ENCODE measurements around the gene FBP2. TPM values are rescaled to one million over a fixed set of nuclear protein-coding genes. Genes with fewer than 3 reads are reported as not detected.
"Not testable (repeated sequence)": the region's sequence is repeated elsewhere in the genome, so short reads cannot be mapped to it uniquely, and the experiment has no call there.

Gene FBP2
- total and polyA plus RNA-seq, 7 donors = 18.9 to 69.6 (median 53.2) TPM

DNA sequence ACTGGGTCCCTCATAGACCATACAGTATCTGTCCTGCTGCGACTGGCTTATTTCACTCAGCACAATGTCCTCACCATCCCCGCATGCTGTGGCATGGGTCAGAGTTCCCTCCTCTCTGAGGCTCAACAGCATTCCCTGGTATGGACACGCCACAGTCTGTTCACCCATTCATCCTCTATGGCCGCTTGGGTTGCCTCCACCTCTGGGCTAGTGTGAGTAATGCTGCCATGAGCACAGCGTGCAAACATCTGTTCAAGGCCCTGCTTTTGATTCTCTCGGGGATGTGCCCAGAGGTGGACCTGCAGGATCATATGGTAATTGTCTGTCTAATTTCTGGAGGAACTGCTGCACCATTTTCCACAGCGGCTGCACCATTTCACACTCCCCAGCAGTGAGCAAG lies 5.5 kb upstream of the FBP2 start:
- Histone ChIP-seq H3K27me3 (ENCODE audit: insufficient read depth in 3 of 3, low read length in 2 of 3) (no peaks in the 10 kb centered on the region), H3K4me3 (no peak overlapping the region), H3K27ac (peak overlapping the region; percentile 93), H3K9me3 (no peaks in the 10 kb centered on the region), H3K36me3 (ENCODE audit: insufficient read depth in 1 of 2, low read depth in 1 of 2) (no peaks in the 10 kb centered on the region), H3K4me1 (peaks cover 9% of the 10 kb centered on the region)
- WGBS, 3 donors = 69 to 92% (median 87%) methylated on average over 7 of the region's 7 CpGs
- TF ChIP-seq, protein P1, sequence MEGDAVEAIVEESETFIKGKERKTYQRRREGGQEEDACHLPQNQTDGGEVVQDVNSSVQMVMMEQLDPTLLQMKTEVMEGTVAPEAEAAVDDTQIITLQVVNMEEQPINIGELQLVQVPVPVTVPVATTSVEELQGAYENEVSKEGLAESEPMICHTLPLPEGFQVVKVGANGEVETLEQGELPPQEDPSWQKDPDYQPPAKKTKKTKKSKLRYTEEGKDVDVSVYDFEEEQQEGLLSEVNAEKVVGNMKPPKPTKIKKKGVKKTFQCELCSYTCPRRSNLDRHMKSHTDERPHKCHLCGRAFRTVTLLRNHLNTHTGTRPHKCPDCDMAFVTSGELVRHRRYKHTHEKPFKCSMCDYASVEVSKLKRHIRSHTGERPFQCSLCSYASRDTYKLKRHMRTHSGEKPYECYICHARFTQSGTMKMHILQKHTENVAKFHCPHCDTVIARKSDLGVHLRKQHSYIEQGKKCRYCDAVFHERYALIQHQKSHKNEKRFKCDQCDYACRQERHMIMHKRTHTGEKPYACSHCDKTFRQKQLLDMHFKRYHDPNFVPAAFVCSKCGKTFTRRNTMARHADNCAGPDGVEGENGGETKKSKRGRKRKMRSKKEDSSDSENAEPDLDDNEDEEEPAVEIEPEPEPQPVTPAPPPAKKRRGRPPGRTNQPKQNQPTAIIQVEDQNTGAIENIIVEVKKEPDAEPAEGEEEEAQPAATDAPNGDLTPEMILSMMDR (IDR thresholded peaks at IDR 0.05) = no peak
- no peak for ATAC-seq
- no peak for DNase-seq
- intact Hi-C loops (cut with DNase I) = no loop called here

DNA sequence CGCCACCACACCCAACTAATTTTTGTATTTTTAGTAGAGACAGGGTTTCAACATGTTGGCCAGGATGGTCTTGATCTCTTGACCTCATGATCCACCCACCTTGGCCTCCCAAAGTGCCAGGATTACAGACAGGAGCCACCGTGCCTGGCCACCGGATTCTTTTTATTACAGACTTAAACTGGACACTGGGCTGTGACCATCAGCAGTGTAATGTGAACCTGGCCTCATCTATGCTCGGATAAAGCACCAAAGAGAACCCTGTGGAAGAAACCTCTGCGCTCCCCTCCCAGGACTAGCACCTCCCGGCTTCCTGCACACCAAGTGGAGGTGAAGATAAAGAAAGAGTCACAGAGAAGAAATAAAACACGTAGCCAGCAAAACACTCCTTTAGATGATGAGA lies 941 bp downstream of the FBP2 start:
- DNase-seq; H3K4me1 ChIP-seq; intact Hi-C loops (cut with DNase I); H3K36me3 ChIP-seq (ENCODE audit: insufficient read depth in 1 of 2, low read depth in 1 of 2); H3K27me3 ChIP-seq (ENCODE audit: insufficient read depth in 3 of 3, low read length in 2 of 3); H3K9me3 ChIP-seq: not testable (repeated sequence)
- 21 to 61% (median 38%) methylated on average over 7 of the region's 7 CpGs for WGBS, 3 donors
- Histone ChIP-seq H3K4me3 (peak overlapping the region; percentile 74), H3K27ac (peak overlapping the region; percentile 84)
- peak in 3 of 4 donors; percentile 30 to 53 (median 37) for ATAC-seq

DNA sequence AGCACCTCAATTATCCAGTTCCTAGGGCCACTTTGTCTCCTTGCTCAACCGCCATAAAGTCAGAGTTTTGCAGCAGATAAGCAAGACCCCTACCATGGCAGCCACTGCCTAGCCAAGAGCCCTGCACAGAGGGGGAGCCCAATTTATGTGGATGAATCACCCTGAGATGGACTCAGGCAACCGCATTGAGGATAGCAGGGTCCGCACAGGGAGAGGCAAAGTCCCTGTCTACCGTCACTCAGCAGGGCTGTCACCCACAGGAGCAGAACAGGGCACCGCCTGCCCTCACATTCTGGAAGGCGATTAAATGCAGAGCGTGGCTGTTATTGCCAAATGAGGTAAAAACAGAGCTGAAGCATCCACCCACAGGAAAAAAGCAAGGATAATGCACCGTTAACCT lies 1.7 kb downstream of the FBP2 start:
- intact Hi-C loops (cut with DNase I) = no loop called here
- TF ChIP-seq, protein P1 (IDR thresholded peaks at IDR 0.05) = no peak
- peak in 1 of 4 donors; percentile 23 for ATAC-seq
- DNase-seq = no peak
- Histone ChIP-seq H3K36me3 (ENCODE audit: insufficient read depth in 1 of 2, low read depth in 1 of 2) (peaks cover 0 to 3% of the 10 kb centered on the region in 2 donors), H3K9me3 (no peaks in the 10 kb centered on the region), H3K4me1 (peaks cover 6% of the 10 kb centered on the region), H3K27me3 (ENCODE audit: insufficient read depth in 3 of 3, low read length in 2 of 3) (no peaks in the 10 kb centered on the region), H3K27ac (peak overlapping the region; percentile 21), H3K4me3 (peak overlapping the region; percentile 74)
- WGBS, 3 donors = 67 to 88% (median 78%) methylated on average over 8 of the region's 8 CpGs

DNA sequence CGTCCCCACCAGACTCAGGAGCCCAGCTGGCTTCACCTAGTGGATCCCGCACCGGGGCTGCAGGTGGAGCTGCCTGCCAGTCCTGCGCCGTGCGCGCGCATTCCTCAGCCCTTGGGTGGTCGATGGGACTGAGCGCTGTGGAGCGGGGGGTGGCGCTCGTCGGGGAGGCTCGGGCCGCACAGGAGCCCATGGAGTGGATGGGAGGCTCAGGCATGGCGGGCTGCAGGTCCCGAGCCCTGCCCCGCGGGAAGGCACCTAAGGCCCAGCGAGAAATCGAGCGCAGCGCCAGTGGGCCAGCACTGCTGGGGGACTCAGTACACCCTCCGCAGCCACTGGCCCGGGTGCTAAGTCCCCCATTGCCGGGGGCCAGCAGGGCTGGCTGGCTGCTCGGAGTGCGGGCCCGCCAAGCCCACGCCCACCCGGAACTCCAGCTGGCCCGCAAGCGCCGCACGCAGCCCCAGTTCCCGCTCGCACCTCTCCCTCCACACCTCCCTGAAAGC lies 2.5 kb downstream of the FBP2 start:
- DNase-seq; H3K9me3 ChIP-seq; H3K4me3 ChIP-seq; H3K36me3 ChIP-seq (ENCODE audit: insufficient read depth in 1 of 2, low read depth in 1 of 2); H3K4me1 ChIP-seq; ATAC-seq; H3K27me3 ChIP-seq (ENCODE audit: insufficient read depth in 3 of 3, low read length in 2 of 3); intact Hi-C loops (cut with DNase I): not testable (repeated sequence)
- 74 to 81% (median 79%) methylated on average over 28 to 34 of the region's 38 CpGs for WGBS, 3 donors
- peak overlapping the region; percentile 21 for H3K27ac ChIP-seq

DNA sequence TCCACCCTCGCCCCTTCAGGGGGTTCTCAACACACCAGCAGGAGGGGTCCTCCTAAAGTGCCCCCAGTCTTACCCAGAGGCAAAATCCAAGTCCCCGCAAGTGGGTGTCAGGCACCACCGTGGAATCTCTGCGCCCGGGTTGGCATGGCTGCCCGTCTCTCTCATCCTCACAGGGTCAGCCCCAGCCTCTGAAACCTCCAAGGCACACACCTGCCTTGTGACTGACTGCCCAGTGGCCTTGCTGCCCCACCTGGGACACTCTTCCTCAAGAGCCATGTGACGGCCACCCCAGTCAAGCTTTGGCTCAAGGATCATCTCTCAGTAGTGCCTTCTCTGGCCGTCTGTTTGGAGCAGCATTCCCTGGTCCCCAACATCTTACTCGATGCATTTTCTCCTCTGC lies 4.9 kb downstream of the FBP2 start:
- DNase-seq = no peak
- WGBS, 3 donors = 74 to 84% (median 82%) methylated on average over 9 of the region's 9 CpGs
- H3K9me3 ChIP-seq = no peaks in the 10 kb centered on the region
- no peaks in the 10 kb centered on the region for H3K4me1 ChIP-seq
- H3K27me3 ChIP-seq (ENCODE audit: insufficient read depth in 3 of 3, low read length in 2 of 3) = no peaks in the 10 kb centered on the region
- no peak overlapping the region for H3K27ac ChIP-seq
- TF ChIP-seq, protein P1 (IDR thresholded peaks at IDR 0.05) = no peak
- no peak overlapping the region for H3K4me3 ChIP-seq
- ATAC-seq = no peak
- intact Hi-C loops (cut with DNase I) = no loop called here
- H3K36me3 ChIP-seq (ENCODE audit: insufficient read depth in 1 of 2, low read depth in 1 of 2) = peaks cover 0 to 6% of the 10 kb centered on the region in 2 donors

DNA sequence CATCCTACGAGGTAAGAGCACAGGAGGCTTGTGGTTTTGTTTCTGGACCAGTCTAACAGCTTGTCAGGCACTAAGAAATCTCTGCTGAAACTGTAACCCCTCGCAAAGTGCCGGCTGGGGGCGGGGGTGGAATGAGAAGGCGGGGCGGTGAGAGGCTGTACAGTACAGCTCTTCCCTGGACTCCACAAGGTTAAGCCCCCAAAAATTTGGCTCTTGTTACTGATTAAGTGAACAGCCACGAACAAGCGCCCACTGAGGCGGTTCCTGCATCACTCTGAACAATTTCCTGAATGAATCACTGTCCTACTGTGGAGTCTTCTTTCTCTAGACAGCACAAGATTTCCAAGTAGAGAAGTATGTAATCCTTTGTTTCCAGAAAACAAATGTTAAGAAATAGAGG lies 6.8 kb downstream of the FBP2 start:
- TF ChIP-seq, protein P1 (IDR thresholded peaks at IDR 0.05) = no peak
- ATAC-seq (peak in 3 of 4 donors; percentile 23 to 26 (median 25)), DNase-seq (no peak)
- intact Hi-C loops (cut with DNase I) = no loop called here
- Histone ChIP-seq H3K27ac (peak overlapping the region; percentile 19), H3K36me3 (ENCODE audit: insufficient read depth in 1 of 2, low read depth in 1 of 2) (peaks cover 0 to 6% of the 10 kb centered on the region in 2 donors), H3K4me1 (no peaks in the 10 kb centered on the region), H3K9me3 (no peaks in the 10 kb centered on the region), H3K4me3 (no peak overlapping the region), H3K27me3 (ENCODE audit: insufficient read depth in 3 of 3, low read length in 2 of 3) (no peaks in the 10 kb centered on the region)
- whole genome bisulfite sequencing, 3 donors = 40 to 52% (median 44%) methylated on average over 9 of the region's 9 CpGs

All from psoas muscle (tissue), 8 donors.